ENCODE measurements around the gene TNRC6A.
"Not testable (repeated sequence)": the region's sequence is repeated elsewhere in the genome, so short reads cannot be mapped to it uniquely, and the experiment has no call there.

TNRC6A gene

GRCh38 chr16:24841291-24841690 is 111.8 kb downstream of the TNRC6A start:
- DNase-seq (ENCODE audit: extremely low read depth in 1 of 2, low read depth in 1 of 2) = no peak

GRCh38 chr16:24844101-24845030 is 114.9 kb downstream of the TNRC6A start:
- DNase-seq (ENCODE audit: extremely low read depth in 1 of 2, low read depth in 1 of 2) = peak in 1 of 2 donors; percentile 17

DNA sequence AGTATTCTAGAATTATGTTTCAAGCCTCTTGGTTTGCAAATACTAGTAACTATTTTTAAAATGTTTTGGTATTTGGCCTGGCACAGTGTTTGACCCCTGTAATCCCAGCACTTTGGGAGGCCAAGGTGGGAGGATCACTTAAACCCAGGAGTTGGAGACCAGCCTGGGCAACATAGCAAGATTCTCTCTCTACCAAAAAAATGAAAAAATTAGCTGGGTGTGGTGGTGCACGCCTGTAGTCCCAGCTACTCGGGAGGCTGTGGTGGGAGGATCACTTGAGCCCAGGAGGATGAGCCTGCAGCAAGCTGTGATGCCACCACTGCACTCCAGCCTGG is 115.5 kb downstream of the TNRC6A start:
- DNase-seq (ENCODE audit: extremely low read depth in 1 of 2, low read depth in 1 of 2) = not testable (repeated sequence)

- no peak for DNase-seq (ENCODE audit: extremely low read depth in 1 of 2, low read depth in 1 of 2)
Observed at GRCh38 chr16:24845726-24846547, 116.5 kb downstream of the TNRC6A start, which contains the start of gene SLC5A11. TSS of gene SLC5A11 (plus strand) at chr16:24845963. CDS start at chr16:24858644, 12,681 bp downstream.

GRCh38 chr16:24846548-24847357 is 117.3 kb downstream of the TNRC6A start:
- DNase-seq (ENCODE audit: extremely low read depth in 1 of 2, low read depth in 1 of 2) = no peak

GRCh38 chr16:24847358-24847664 is 117.9 kb downstream of the TNRC6A start:
- DNase-seq (ENCODE audit: extremely low read depth in 1 of 2, low read depth in 1 of 2) = no peak

DNA sequence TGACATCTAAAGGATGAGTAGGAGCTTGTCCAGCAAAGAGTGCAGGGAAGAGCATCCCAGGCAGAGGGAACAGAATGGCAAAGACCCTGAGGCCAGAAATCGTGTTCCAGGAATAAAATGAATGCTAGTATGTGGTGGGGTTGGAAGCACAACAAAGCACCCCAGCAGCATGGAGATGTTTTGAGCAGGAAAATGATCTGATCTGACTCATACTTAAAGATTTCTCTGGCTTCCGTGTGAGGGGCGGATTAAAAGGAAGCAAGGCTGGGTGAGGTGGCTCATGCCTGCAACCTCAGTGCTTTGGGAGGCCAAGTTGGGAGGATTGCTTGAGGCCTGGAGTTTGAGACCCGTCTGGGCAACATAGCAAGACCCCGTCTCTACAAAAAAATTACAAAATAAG is 118.6 kb downstream of the TNRC6A start:
- no peak for DNase-seq (ENCODE audit: extremely low read depth in 1 of 2, low read depth in 1 of 2)

GRCh38 chr16:24849641-24850040 is 120.2 kb downstream of the TNRC6A start:
- no peak for DNase-seq (ENCODE audit: extremely low read depth in 1 of 2, low read depth in 1 of 2)

DNA sequence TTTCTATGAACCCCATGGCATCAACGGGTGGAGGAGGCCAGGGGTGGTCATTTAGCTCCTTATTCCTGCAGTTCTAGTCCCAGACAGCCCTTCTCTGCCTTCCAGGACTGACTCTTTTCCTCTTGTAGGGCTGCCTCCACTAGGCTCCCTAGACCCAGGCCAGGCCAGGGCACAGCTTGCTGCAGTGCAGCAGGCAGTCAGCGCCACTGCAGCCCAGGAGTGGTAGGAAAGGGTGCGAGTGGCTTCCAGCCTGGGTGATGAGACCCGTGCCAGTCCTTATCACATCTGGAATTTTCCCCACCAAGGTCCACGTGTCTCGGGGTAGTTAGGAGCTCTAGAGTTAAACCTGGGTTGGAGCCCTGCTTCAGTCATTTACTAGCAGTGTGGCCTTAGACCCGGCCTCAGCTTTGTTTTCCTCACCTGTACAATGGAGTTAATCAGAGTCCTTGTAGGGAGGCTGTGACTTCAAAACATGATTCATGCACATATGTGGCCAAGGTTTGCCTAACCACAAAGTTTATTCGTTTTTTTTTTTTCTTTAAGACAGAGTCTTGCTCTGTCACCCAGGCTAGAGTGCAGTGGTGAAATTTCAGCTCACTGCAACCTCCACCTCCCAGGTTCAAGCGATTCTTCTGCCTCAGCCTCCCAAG is 121.0 kb downstream of the TNRC6A start:
- DNase-seq (ENCODE audit: extremely low read depth in 1 of 2, low read depth in 1 of 2) = no peak

GRCh38 chr16:24851700-24852099 is 122.2 kb downstream of the TNRC6A start:
- DNase-seq (ENCODE audit: extremely low read depth in 1 of 2, low read depth in 1 of 2) = peak in 1 of 2 donors; percentile 49

- no peak for DNase-seq (ENCODE audit: extremely low read depth in 1 of 2, low read depth in 1 of 2)
Observed at GRCh38 chr16:24852281-24852721, 122.8 kb downstream of the TNRC6A start.

DNA sequence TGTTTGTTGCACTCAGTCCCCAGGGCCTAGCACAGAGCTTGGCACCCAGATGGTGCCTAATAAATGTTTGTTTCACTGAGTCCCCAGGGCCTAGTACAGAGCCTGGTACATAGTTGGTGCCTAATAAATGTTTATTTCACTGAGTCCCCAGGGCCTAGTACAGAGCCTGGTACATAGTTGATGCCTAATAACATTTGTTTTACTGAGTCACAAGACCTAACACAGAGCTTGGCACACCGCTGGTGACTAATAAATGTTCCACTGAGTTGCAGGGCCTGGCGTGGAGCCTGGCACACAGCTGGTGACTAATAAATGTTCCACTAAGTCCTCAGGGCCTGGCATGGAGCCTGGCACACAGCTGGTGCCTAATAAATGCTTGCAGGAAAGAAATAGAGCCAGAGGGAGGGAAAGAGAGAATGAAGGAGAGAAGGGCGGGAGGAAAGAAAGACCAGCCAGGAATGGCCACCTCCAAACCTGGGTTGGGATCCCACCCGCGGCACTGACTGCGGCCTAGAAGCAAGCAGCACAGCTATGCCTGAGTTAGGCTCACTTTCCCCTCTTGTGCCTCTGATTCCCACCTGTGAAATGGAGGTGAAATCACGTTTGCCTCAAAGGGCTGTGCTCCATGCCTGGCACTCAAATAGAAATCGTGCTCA is 123.8 kb downstream of the TNRC6A start:
- DNase-seq (ENCODE audit: extremely low read depth in 1 of 2, low read depth in 1 of 2) = no peak

DNA sequence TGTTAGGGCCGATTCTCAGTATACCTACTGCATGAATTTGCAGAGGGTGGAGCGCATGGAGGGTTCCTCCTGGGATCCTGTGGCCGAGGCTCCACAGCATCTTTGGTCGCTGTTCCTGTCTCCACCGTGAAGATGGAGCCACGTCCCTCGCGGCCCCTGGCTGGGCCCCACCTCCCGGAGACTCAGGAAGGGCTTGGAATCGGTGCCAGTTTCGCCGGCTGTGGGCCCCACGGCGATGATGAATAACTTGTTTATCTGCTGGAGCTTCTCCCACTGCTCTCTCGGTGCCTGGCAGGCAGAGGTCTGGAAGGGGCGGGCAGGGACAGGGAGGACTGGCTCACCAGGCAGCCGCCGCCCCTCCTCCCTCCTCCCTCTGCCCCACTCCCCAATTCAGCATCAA is 124.4 kb downstream of the TNRC6A start:
- DNase-seq (ENCODE audit: extremely low read depth in 1 of 2, low read depth in 1 of 2) = no peak

GRCh38 chr16:24854607-24855171 is 125.2 kb downstream of the TNRC6A start:
- no peak for DNase-seq (ENCODE audit: extremely low read depth in 1 of 2, low read depth in 1 of 2)

- DNase-seq (ENCODE audit: extremely low read depth in 1 of 2, low read depth in 1 of 2) = no peak
Observed at GRCh38 chr16:24855678-24856077, 126.2 kb downstream of the TNRC6A start.

GRCh38 chr16:24856871-24857270 is 127.4 kb downstream of the TNRC6A start:
- not testable (repeated sequence) for DNase-seq (ENCODE audit: extremely low read depth in 1 of 2, low read depth in 1 of 2)

DNA sequence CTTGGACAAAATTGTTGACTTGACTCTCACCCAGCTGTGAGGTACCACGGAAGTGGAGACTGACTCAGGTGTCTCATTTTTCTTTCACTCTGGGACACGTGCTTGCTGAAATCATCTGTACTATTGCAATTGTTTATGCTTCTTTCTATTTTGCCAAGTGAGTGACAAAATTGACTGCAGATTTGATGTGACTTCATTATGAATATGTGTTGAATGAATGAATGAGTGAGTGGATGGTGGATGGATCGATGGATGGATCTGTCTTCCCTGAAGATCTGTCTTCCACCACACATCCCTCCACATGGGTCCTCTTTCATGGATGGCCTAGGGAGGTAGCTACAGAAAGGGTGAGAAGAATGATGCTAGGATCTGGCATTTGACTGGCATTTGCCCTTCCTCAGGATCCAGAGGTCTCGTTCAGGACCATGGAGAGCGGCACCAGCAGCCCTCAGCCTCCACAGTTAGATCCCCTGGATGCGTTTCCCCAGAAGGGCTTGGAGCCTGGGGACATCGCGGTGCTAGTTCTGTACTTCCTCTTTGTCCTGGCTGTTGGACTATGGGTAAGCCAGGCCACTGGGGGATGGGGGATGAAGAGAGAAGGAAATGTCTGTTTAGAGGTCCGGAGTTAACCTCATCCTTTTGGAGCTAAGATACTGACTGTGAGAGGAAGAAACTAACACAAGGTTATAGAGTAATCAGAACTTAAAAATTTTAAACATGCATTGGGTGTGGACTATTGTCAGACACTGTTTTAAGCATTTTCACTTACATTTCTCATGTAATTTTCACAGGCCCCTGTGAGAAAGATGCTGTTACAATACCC is 129.0 kb downstream of the TNRC6A start:
- no peak for DNase-seq (ENCODE audit: extremely low read depth in 1 of 2, low read depth in 1 of 2)

DNA sequence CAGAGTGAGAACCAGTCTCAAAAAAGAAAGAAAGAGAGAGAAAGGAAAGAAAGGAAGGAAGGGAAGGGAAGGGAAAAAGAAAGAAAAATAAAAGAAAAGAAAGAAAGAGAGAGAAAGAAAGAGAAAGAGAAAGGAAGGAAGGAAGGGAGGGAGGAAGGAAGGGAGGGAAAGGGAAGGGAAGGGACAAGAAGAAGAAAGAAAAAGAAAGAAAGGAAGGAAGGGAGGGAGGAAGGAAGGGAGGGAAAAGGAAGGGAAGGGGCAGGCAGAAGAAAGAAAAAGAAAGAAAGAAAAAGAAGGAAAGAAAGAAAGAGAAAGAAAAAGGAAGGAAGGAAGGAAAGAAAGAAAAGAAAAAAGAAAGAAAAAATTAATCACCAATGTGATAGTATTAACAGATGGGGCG is 132.0 kb downstream of the TNRC6A start:
- DNase-seq (ENCODE audit: extremely low read depth in 1 of 2, low read depth in 1 of 2) = no peak

Data from stimulated activated CD8-positive, alpha-beta memory T cell treated with anti-CD3 and anti-CD28 coated beads, Interleukin-7, amount 100 ng/mL, for 48 hours (primary cell).